HG03159 (cell line): ENCODE results near the gene DDX47.

Experiments used
- ATAC-seq: cut with Tn5 transposase; IDR thresholded peaks from one replicate; pipeline ENCODE4 v1.9.1; 2021; ENCODE audit warnings: mild to moderate bottlenecking, moderate library complexity; ENCODE audit not compliant: unreplicated experiment

DDX47 gene

DNA sequence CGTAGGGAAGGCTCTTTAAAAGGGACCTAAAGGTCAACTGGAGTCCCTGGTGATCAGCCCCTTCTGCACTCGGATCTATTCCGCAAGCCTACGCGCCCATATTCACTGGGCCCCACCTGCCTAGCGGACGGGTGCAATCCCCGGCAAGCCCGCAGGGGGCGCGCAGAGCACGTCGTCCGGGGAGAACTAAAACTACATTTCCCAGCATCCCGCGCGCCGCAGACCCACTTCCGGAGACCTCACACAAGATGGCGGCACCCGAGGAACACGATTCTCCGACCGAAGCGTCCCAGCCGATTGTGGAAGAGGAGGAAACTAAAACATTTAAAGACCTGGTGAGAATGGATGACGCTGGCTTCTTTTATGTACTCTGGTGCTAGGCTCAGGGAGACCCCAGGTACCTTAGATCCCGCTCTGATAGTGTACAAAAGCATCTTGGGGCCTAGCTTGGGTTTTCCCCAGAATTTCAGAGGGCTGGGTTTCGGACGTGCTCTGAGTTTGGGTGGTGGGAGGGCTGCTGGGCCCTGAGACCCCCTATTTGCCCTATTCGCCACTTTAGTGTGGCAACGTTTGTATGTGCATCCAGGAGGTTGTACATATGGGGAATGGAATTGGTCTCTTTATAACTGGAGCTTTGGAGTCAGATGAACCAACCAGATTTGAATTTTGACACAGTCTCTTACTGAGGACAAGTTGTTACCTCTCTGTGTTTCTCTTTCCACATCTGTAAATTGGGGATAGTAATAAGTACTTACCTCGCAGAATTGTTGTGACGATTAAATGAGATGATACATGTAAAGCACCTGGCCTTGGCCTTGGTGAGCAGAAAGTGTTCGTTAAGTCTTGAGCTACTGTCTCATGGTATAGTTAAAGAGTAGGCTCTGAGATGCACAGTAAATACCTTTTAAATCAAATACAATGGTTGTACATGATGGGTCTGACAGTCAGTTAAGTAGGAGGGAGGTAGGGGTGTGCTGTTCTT lies at the start of gene DDX47:
Gene DDX47 (plus strand): TSS at position 227 of the 982 bp plus-strand sequence. CDS start 22 bp downstream, at position 249.
- peak; percentile 77 for ATAC-seq

- ATAC-seq: no peak
These were observed 48.3 kb upstream of the DDX47 start for GRCh38 chr12:12764824-12765223.

DNA sequence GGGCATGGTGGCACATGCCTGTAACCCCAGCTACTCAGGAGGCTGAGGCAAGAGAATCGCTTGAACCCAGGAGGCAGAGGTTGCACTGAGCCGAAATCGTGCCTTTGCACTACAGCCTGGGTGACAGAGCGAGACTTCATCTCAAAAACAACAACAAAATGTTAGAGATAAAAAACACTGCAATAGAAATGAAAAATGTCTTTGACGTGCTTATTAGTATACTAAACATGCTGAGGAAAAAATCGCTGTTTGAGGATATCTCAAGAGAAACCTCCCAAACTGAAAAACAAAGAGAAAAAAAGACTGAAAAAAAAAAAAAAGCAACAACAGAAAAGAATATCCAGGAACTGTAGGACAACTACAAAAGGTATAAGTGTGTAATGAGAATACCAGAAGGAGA lies 42.9 kb upstream of the DDX47 start:
- ATAC-seq: no peak

DNA sequence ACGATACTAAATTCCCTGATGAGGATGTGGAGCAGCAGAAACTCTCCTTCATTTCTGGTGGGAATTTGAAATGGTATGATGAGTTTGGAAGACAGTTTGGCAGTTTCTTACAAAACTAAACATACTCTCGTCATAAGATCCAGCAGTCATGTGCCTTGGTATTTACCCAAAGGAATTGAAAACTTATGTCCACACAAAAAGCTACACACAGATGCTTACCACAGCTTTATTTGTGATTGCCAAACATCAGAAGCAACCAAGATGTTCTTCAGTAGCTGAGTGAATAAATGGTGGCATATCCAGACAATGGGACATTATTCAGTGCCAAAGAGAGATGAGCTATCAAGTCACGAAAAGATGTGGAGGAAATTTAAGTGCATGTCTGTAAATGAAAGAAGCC lies 38.4 kb upstream of the DDX47 start:
- no peak for ATAC-seq

- no peak for ATAC-seq
These were observed 36.9 kb upstream of the DDX47 start for GRCh38 chr12:12776261-12776660.

DNA sequence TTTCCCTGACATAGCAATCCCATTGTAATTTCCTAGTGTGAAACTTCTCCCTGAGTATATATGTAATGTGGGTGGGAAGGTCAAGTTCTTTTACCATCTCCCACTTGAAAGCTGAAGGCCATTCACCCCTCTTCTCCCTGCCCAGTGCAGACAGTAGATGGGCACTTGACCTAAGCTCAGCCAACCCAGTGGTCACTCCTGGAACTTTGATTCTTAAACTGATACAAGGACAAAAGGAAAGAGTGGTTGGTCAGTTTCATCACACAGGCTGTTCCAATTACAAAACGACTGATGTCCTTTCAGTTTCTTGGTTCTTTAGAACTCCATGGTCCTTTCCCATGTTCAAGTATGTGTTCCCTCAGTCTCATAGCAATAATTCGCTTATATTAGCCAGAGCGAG lies 36.1 kb upstream of the DDX47 start:
- ATAC-seq: no peak

DNA sequence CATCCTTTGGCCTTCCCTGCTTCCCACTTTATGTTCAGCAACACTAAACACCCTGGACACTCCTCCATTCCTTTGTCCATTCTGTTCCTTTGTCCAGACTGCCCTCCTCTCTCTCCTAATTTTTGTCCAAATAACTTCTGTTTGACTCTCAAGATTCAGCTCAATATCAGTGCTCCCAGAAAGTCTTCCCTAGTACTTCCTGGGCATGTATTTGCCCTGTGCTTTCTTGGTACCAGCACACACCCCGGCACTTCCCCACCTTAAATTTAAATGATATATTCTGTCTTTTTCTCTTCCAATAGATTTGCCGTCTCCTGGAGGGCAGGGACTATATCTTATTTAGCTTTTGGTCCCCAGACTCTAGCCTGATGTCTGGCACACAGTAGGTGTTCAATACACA lies 34.1 kb upstream of the DDX47 start:
- no peak for ATAC-seq

DNA sequence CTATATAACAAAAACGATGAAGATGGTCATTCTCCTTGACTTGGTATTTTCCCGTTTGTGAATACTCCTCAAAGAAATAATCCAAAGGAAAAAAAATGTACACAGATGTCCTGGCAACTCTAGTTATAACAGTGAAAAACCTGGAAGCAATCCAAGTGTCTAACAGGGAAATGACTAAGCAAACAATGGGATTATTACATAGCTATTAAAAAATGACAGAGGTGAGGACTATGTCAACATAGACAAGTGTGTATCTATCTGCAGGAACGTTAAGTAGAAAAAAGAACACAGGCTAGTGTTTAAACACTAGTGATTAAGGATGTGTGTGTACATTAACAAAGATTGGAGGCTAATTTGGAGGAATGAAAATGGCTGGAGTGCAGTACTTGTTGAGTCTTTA lies 33.6 kb upstream of the DDX47 start:
- no peak for ATAC-seq

DNA sequence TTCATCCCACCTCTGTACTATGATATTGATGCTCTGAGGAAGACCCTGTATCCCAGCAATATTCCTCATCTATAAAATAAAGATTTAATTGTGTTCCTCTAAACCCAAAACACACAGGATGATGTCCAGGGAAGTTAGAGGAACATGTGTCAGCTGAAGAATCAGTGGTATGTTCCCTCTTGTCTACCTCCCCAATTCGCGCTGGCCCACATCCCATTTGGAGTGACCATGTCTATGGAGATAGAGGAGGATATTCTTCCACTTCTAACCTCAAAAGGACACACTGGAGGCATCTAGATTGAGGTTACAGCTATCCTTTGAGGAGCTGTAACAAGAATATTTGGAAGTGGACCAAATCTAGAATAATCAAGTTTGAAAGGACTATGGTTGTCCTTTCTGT lies 29.0 kb upstream of the DDX47 start:
- ATAC-seq: no peak

- no peak for ATAC-seq
These were observed 28.0 kb upstream of the DDX47 start, which contains the start of gene APOLD1 for GRCh38 chr12:12784911-12785814. Gene APOLD1, plus strand, starts transcription at chr12:12785659. Its CDS starts 33 bp downstream, at chr12:12785692.

DNA sequence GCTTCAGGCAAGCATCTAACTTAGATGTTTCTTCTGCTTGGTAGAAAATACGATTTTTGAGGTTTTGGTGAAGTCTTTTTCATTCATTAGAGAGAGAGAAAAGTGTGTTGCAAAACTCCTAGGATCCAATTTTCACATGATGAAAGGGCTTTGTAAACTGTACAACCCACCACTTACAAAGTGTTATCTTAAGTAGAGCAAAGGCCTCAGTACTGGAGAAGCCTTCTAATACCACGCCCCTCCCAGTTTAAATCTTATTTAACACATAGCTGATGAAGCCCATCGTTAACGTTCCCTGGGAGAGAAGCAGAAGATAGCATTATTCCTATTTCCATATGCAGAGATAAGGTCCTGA lies 26.8 kb upstream of the DDX47 start:
- ATAC-seq: peak; percentile 6

GRCh38 chr12:12786706-12787601 lies 26.2 kb upstream of the DDX47 start:
- peak; percentile 75 for ATAC-seq

DNA sequence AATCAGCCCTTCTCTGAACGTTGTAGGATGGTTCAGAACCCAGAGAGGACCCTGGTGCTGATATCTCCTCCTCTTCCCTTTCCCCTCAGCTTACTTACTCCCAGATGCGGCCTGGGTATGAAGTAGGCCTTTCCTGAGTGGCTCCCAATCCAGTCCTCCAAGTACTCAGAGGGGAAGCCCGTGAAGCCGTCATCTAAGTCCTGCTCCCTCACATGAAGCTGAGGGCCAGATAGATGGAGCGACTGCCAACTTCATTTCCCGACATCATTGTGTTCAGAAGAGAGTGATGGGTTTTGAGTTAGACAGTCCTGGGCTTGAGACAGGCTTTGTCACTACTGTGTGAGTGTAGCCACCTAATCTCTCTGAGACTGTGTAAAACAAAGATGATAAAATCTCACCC lies 25.0 kb upstream of the DDX47 start:
- no peak for ATAC-seq

DNA sequence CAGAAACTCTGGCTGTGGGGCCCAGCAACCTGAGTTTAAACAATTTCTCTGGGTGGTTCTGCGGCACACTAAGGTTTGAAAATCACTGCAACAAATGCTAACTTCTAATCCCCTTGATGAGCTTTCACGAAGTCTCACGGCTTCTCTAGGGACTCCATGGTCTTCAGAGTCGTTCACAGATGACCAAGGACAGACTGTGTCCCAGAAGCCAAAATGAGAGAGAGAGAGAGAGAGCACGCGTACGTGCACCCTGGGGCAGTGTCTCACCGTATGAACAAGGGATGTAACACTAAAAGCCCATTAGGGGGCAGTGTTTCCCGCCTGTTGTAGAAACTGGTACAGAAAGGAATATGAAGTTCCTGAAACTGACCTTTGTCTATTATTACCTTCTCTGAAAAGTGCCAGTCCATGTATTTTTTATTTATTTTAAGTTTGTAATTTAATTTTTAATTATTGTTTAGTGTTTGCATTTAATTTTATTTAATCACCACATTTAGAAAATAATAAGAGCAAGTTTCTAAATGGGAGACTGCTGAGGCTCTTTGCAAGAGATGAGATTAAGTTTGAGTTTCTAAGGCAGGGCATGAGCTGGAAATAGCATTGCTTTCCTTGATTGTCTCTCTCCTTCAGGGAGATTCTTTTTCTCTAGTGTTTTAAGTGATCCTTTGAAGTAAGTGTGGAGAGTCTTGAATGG lies 24.3 kb upstream of the DDX47 start:
- ATAC-seq: no peak

DNA sequence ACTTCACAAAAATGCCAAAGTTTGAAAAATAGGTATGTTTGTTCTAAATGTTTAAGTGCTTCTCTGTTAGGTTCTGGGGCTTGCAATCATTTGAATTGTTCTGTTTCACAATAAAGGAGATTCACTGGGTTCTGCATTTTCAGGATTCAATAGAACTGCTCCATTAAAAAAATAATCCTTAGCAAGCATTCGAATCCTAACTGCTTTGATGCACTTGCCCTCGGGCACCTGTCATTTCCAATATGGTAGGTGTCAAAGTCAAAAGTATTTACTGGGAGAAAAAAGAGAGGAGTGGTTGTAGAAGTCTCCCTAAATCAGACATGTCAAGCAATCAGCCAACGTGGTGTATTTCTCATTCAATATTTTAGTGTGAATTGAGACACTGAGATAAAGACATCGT lies 22.2 kb upstream of the DDX47 start:
- no peak for ATAC-seq

- ATAC-seq: no peak
These were observed 21.3 kb upstream of the DDX47 start for GRCh38 chr12:12791756-12792369.

- ATAC-seq: no peak
These were observed 20.7 kb upstream of the DDX47 start for GRCh38 chr12:12792421-12792820.

DNA sequence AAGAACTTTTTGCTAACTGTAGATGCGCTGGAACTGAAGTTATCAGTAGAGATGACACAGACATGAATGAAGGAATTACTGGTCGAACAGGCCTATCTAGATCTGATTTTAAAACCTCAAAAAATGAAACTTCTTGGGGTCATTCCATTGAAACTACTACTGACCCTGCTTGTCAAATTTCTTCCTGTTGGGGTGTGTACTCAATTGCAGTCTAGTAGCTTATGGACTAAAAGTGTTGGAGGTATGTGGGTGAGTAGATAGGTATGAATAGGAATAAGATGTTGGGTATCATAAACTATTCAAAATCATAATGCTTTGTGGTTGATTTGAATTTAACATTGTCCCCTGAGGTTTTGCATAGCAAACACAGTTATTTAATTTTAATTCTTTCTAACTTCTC lies 18.5 kb upstream of the DDX47 start:
- no peak for ATAC-seq

- no peak for ATAC-seq
These were observed 17.0 kb upstream of the DDX47 start for GRCh38 chr12:12796171-12796570.
